ENCODE data around the gene SCART1.
"Not testable (repeated sequence)": the region's sequence is repeated elsewhere in the genome, so short reads cannot be mapped to it uniquely, and the experiment has no call there.

Gene SCART1
- total RNA-seq = 4.4 to 71.3 (median 15.9) reads per million in 9 experiments

DNA sequence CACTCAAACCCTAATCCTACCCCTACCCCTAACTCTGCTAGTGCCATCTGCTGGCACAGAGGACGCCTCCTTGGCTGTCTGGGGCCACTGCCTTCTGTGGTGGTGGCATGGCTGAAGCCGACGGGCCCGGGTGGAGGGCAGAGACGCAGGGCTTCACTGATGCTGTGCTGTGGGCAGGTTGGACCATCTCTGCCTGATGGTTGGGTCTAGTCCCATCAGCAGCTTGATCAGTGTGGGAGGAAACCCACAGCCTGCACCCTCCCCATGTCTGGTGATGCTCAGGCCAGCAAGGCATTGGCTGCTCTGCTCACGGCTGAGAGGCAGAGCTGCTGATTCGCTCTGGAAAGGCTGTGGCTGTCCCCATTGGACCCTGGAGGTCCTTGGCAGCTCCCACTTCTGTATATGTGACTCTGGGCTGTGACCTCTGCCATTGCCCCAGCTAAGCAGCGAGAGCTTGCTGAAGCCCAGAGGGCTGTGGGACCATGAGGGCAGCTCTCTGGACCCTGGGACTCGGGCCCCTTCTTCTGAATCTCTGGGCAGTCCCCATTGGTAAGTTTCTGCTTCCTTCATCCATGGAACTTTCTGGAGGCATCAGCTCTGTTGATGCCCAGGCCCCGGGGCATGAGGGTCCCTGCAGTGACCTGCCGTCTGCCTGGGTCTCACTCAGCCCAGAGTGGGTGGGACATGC lies at the start of gene SCART1:
SCART1 (plus strand) TSS at position 430 of the 688 bp plus-strand sequence; CDS start at position 483, 53 bp downstream.
- DNase-seq (peak in 2 of 3 experiments; percentile 61 to 62), ATAC-seq (replicated peaks) (peak; percentile 93)
- peak within 1 kb of the TSS in 1 of 2 donors; percentile 87 for H3K4me3 Mint-ChIP-seq
- H3K27ac Mint-ChIP-seq = peak within 1 kb of the TSS in 1 of 2 donors; percentile 88
- peaks cover 3 to 21% of the 10 kb centered on the region in 2 donors for H3K4me1 Mint-ChIP-seq (ENCODE audit: low read depth in 2 of 2)
- H3K27me3 Mint-ChIP-seq = no peaks in the 10 kb centered on the region
- H3K9me3 Mint-ChIP-seq = peaks cover 4 to 7% of the 10 kb centered on the region in 2 donors
- peaks cover 37% of the 10 kb centered on the region for H3K36me3 Mint-ChIP-seq (ENCODE audit: insufficient read depth)

DNA sequence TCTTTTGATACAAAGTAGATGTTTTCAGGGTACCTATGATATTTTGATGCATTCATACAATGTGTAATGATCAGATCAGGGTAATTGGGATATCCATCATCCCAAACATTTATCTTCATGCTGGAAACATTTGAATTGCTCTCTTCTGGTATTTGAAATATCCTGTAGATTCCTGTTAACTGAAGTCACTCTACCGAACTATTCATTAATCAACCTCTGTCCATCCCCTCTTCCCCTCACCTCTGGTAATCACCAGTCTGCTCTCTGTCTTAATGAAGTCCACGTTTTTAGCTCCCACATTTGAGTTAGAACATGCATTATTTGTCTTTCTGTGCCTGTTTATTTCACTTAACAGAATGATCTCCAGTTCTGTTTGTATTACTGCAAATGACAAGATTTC lies 48.5 kb upstream of the SCART1 start:
- H3K36me3 Mint-ChIP-seq (ENCODE audit: insufficient read depth) = peaks cover 44% of the 10 kb centered on the region
- no peak for ATAC-seq (replicated peaks)
- DNase-seq = no peak
- H3K4me1 Mint-ChIP-seq (ENCODE audit: low read depth in 2 of 2) = peaks cover 33 to 49% of the 10 kb centered on the region in 2 donors
- H3K27me3 Mint-ChIP-seq = no peaks in the 10 kb centered on the region
- H3K27ac Mint-ChIP-seq = peak overlapping the region in 1 of 2 donors; percentile 20
- peaks cover 0 to under 1% of the 10 kb centered on the region in 2 donors for H3K9me3 Mint-ChIP-seq
- no peak overlapping the region for H3K4me3 Mint-ChIP-seq

DNA sequence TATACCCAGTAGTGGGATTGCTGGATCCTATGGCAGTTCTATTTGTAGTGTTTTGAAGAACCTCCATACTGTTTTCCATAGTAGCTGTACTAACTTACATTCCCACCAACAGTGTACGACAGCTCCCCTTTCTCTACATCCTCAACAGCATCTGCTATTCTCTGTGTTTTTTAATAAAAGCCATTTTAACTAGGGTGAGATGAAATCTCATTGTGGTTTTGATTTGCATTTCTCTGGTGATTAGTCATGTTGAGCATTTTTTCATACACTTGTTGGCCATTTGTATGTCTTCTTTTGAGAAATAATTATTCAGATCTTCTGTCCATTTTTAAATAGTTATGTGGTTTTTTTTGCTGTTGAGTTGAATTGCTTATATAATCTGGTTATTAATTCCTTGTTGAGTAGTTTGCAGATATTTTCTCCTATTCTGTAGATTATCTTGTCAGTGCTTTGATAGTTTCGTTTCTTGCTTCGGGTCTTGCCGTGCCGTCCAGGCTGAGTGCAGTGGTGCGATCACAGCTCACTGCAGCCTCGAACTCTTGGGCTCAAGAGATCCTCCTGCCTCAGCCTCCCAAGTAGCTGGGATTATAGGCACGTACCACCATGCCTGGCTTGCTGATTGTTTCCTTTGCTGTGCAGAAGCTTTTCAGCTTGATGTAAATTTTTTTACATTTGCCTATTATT lies 47.8 kb upstream of the SCART1 start:
- Mint-ChIP-seq H3K27me3 (no peaks in the 10 kb centered on the region), H3K36me3 (ENCODE audit: insufficient read depth) (peaks cover 51% of the 10 kb centered on the region), H3K4me1 (ENCODE audit: low read depth in 2 of 2) (peaks cover 31 to 42% of the 10 kb centered on the region in 2 donors), H3K27ac (peak overlapping the region in 1 of 2 donors; percentile 20), H3K9me3 (peaks cover 0 to 1% of the 10 kb centered on the region in 2 donors), H3K4me3 (no peak overlapping the region)
- no peak for ATAC-seq (replicated peaks)
- no peak for DNase-seq

DNA sequence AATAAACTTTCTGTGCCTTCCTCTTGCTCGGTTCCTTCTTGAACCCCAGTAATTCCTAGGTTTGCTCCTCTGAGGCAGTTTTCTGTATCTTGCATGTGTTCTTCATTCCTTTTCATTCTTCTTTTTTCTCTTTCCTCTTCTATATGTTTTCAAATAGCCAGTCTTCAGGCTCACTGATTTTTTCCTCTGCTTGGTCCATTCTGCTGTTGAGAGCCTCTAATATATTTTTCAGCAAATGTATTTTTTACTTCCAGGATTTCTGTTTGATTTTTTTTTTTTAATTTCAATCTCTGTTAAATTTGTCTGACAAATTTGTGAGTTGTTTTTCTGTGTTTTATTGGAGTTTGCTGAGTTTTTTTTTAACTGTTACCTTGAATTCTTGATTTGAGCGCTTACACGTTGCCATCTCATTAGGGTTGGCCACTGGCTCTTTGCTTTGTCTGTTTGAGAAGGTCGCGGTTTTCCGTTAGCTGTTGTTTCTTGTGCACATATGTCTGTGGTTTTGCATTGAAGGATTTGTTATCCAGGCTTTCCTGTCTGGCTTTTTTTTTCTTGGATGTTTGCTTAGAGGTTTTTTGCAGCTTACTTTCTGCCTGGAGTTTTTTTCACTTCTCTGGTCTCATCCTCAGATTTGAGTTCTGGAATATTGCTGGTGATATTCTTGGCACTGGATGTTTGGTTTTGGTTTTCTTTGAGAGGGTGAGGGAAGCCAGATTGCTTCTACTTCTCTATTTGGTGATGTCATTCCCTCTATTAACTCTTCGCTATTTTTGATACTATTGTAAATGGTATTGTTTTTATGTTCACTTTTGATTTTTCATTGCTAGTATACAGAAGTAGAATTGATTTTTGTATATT lies 42.0 kb upstream of the SCART1 start:
- H3K4me1 Mint-ChIP-seq (ENCODE audit: low read depth in 2 of 2) = peaks cover 15 to 29% of the 10 kb centered on the region in 2 donors
- H3K27me3 Mint-ChIP-seq = no peaks in the 10 kb centered on the region
- H3K27ac Mint-ChIP-seq = no peak overlapping the region
- peaks cover 0 to 6% of the 10 kb centered on the region in 2 donors for H3K9me3 Mint-ChIP-seq
- H3K4me3 Mint-ChIP-seq = no peak overlapping the region
- no peak for DNase-seq
- no peak for ATAC-seq (replicated peaks)
- H3K36me3 Mint-ChIP-seq (ENCODE audit: insufficient read depth) = peaks cover 65% of the 10 kb centered on the region

DNA sequence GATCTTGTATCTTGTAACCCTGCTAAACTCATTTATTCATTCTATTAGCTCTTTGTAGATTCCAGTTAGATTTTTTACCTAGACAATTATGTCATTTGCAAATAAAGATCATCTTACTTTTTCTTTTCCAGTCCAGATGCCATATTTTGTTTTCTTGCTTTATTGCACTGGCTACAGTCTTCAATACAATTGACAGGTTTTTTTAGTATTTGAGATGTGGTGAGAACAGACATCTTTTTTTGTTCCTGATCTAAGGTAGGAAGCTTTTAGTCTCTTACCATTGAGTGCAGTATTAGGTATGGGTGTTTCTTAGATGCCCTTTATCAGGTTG lies 41.4 kb upstream of the SCART1 start:
- peaks cover 65% of the 10 kb centered on the region for H3K36me3 Mint-ChIP-seq (ENCODE audit: insufficient read depth)
- H3K27ac Mint-ChIP-seq = no peak overlapping the region
- no peak overlapping the region for H3K4me3 Mint-ChIP-seq
- no peak for DNase-seq
- H3K4me1 Mint-ChIP-seq (ENCODE audit: low read depth in 2 of 2) = peaks cover 12 to 29% of the 10 kb centered on the region in 2 donors
- H3K27me3 Mint-ChIP-seq = no peaks in the 10 kb centered on the region
- ATAC-seq (replicated peaks) = no peak
- H3K9me3 Mint-ChIP-seq = peaks cover 0 to 6% of the 10 kb centered on the region in 2 donors

DNA sequence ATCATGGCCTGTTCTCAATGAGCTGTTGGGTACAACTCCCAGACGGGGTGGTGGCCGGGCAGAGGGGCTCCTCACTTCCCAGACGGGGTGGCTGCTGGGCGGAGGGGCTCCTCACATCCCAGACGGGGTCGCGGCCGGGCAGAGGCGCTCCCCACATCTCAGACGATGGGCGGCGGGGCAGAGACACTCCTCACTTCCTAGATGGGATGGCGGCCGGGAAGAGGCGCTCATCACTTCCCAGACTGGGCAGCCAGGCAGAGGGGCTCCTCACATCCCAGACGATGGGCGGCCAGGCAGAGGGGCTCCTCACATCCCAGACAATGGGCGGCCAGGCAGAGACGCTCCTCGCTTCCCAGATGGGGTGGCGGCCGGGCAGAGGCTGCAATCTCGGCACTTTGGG lies 39.3 kb upstream of the SCART1 start:
- DNase-seq; H3K4me3 Mint-ChIP-seq; H3K27me3 Mint-ChIP-seq; H3K27ac Mint-ChIP-seq; ATAC-seq (replicated peaks); H3K9me3 Mint-ChIP-seq: not testable (repeated sequence)
- Mint-ChIP-seq H3K36me3 (ENCODE audit: insufficient read depth) (peaks cover 54% of the 10 kb centered on the region), H3K4me1 (ENCODE audit: low read depth in 2 of 2) (peaks cover 10 to 20% of the 10 kb centered on the region in 2 donors)

DNA sequence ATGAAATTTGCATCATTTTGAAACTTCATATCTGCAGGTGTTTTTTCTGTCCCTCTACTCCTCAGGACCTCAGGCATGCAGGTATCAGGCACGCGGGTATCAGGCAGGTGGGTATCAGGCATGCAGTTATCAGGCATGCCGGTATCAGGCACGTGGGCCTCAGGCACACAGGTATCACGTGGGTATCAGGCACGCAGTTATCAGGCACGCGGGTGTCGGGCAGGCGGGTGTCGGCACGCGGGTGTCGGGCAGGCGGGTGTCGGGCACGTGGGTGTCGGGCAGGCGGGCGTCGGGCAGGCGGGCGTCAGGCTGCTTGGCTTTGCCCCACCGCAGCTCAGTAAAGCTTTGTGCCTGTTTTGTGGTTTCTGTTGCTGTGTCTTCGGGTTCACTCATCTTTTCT lies 38.0 kb upstream of the SCART1 start:
- ATAC-seq (replicated peaks) (no peak), DNase-seq (no peak)

DNA sequence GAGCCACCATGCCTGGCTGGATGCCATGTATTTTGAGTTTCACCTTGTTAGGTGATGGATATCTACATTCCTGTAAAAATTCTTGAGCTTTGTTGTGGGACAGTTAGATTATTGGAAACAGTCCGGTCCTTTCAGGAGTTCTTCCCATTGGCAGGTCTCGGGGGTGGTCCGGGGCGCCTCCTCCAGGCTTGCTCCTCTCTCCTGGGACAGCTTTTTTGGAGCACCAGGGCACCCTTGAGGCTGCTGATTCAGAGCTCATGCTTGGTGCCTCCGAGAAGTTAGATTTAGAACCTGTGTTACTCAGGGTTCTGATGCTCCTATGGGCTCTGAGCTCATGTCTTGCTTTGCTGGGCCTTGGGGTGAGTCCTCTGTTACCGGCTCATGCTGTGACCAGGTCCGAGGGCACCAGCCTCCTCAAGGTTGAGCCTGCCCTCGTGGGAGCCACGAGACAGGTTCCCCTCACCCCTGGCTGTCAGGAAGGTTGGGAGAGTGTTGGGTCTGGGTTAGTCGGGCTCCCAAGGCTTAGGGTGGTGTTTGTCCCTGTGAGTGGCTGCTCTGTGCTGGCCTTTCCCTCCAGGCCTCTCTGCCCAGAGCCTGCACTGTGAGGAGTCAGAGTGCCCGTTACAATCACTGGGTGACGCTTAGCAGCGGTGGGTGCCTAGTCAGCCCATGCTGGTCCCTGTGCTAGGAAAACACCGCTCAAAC lies 35.3 kb upstream of the SCART1 start:
- Mint-ChIP-seq H3K27ac (no peak overlapping the region), H3K4me3 (no peak overlapping the region), H3K4me1 (ENCODE audit: low read depth in 2 of 2) (peaks cover 6 to 11% of the 10 kb centered on the region in 2 donors), H3K36me3 (ENCODE audit: insufficient read depth) (peaks cover 18% of the 10 kb centered on the region), H3K9me3 (no peaks in the 10 kb centered on the region), H3K27me3 (peaks cover 0 to 9% of the 10 kb centered on the region in 2 donors)
- DNase-seq (no peak), ATAC-seq (replicated peaks) (no peak)

More for the DNA sequence above, 38.0 kb upstream of the SCART1 start:
- no peak overlapping the region for H3K27ac Mint-ChIP-seq
- peaks cover 5 to 17% of the 10 kb centered on the region in 2 donors for H3K4me1 Mint-ChIP-seq (ENCODE audit: low read depth in 2 of 2)
- H3K9me3 Mint-ChIP-seq = peaks cover 0 to 5% of the 10 kb centered on the region in 2 donors
- H3K27me3 Mint-ChIP-seq = no peaks in the 10 kb centered on the region
- peaks cover 43% of the 10 kb centered on the region for H3K36me3 Mint-ChIP-seq (ENCODE audit: insufficient read depth)
- H3K4me3 Mint-ChIP-seq = no peak overlapping the region

DNA sequence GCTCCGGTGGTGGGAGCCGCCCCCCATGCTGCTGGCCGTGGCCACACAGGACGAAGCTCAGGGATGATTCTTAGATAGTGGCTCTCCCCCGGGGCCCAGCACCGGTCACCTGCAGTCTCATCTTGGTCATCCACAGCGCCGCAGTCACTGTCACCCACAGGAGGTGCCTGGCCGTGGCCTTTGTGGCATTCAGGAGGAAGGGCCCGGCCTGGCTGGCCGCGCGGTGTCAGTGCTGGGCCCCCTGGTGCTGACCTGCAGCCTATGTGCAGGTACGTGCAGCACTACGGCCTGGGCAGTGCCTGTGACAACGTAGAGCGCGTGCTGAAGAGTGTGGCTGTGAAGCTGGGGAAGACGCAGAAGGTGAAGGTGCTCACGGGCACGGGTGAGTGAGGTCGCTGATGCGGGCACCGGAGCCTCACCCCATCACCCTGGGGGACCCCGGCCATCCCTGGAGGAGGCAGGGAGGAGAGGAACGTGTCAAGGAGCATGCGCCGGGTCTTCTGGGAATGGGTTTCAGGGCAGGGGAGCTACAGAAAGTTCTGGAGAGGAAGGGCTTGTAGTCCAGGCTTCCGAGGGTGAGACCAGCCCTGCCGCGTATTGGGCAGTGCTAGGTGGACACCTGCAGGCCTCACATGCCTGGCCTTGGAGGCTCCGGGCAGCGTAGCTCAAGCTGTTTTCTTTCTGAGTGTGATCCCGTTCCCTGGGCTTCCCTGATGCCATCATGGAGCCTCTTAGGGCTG lies 34.4 kb upstream of the SCART1 start:
- ATAC-seq (replicated peaks) (no peak), DNase-seq (no peak)
- H3K4me1 Mint-ChIP-seq (ENCODE audit: low read depth in 2 of 2) = peaks cover 4 to 11% of the 10 kb centered on the region in 2 donors
- no peaks in the 10 kb centered on the region for H3K9me3 Mint-ChIP-seq
- no peak overlapping the region for H3K4me3 Mint-ChIP-seq
- no peak overlapping the region for H3K27ac Mint-ChIP-seq
- H3K27me3 Mint-ChIP-seq = peaks cover 0 to 9% of the 10 kb centered on the region in 2 donors
- H3K36me3 Mint-ChIP-seq (ENCODE audit: insufficient read depth) = peaks cover 13% of the 10 kb centered on the region

DNA sequence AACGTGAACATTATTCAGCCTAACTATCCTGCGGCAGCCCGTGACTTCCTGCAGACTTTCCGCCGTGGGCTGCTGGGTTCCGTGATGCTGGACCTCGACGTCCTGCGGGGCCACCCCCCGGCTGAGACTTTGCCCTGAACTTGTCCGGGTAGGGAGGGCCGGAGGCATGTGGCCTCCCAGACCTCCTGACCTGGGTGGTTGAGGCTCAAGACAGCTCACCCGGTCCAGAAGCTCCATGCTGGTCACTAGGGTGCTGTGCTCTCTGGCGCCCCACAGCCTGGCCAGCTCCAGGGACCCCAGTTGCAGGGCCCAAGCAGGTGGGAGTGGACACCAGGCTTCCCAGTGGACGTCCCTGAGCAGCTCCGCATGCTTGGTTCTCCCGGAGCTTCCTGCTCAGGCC lies 33.7 kb upstream of the SCART1 start:
- H3K4me1 Mint-ChIP-seq (ENCODE audit: low read depth in 2 of 2) = peaks cover 4 to 11% of the 10 kb centered on the region in 2 donors
- no peak overlapping the region for H3K27ac Mint-ChIP-seq
- H3K9me3 Mint-ChIP-seq = no peaks in the 10 kb centered on the region
- DNase-seq (no peak), ATAC-seq (replicated peaks) (no peak)
- peaks cover 0 to 9% of the 10 kb centered on the region in 2 donors for H3K27me3 Mint-ChIP-seq
- H3K36me3 Mint-ChIP-seq (ENCODE audit: insufficient read depth) = peaks cover 8% of the 10 kb centered on the region
- H3K4me3 Mint-ChIP-seq = no peak overlapping the region

DNA sequence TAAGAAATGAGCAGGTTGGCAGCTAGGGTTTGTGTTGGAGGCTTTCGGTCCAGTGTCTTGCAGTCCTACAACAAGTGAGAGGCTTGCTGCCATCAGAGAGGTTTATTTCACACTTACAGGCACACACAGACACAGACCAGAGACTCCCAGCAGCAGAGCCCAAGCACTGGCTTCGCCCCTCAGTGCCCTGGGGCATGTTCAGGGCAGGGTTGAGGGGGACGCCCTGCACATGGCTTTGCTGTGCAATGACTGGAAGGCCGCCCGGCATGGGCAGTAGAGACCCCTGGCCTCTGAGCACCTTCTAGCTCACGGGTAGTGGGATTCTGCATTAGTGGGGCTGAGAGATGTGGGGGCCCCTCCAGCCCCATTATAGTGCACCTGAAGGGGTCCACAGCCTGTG lies 33.2 kb upstream of the SCART1 start:
- no peak for ATAC-seq (replicated peaks)
- no peak overlapping the region for H3K27ac Mint-ChIP-seq
- peaks cover 5% of the 10 kb centered on the region for H3K36me3 Mint-ChIP-seq (ENCODE audit: insufficient read depth)
- H3K4me3 Mint-ChIP-seq = no peak overlapping the region
- H3K27me3 Mint-ChIP-seq = peaks cover 0 to 9% of the 10 kb centered on the region in 2 donors
- no peaks in the 10 kb centered on the region for H3K9me3 Mint-ChIP-seq
- no peak for DNase-seq
- peaks cover 4 to 11% of the 10 kb centered on the region in 2 donors for H3K4me1 Mint-ChIP-seq (ENCODE audit: low read depth in 2 of 2)
